Vagina (tissue), 2 donors: ENCODE data around the gene COQ8A. TPM values are rescaled to one million over a fixed set of nuclear protein-coding genes. Genes with fewer than 3 reads are reported as not detected.

ENCODE experiments used
- DNase-seq, 2 donors: peaks; one replicate each; pipeline ENCODE4 v3.0.0-alpha.2; 2017; ENCODE audit errors: extremely low spot score in 2 of 2
- H3K27ac ChIP-seq: fragments of 200-600 bp; sonication (generic); one replicate; pipeline ENCODE4 v1.5.1; 2019
- H3K27me3 ChIP-seq: fragments of 200-600 bp; sonication (generic); one replicate; pipeline ENCODE4 v1.5.1; 2019
- H3K36me3 ChIP-seq, 2 donors: fragments of 200-600 bp; sonication (generic); one replicate each; pipeline ENCODE4 v1.5.1; 2017 to 2019
- H3K4me1 ChIP-seq: fragments of 200-600 bp; sonication (generic); one replicate; pipeline ENCODE4 v1.5.1; 2019
- H3K4me3 ChIP-seq, 2 donors: fragments of 200-600 bp; sonication (generic); 1 replicate in 1 of 2; 2 replicates in 1 of 2; pipeline ENCODE4 v1.5.1; 2016 to 2019
- H3K9me3 ChIP-seq: fragments of 200-600 bp; sonication (generic); one replicate; pipeline ENCODE4 v1.5.1; 2019
- POLR2A ChIP-seq, 2 donors: fragments of 450-650 bp; IDR thresholded peaks; one replicate each; pipeline ENCODE4 v1.6.1; 2017; ENCODE audit warnings: antibody characterized with exemption in 2 of 2, mild to moderate bottlenecking in 2 of 2, moderate library complexity in 2 of 2
- POLR2AphosphoS5 ChIP-seq, 2 donors: sonication (generic); formaldehyde crosslinking; IDR thresholded peaks; one replicate each; pipeline ENCODE4 v1.9.0; 2017; ENCODE audit warnings: antibody characterized with exemption in 2 of 2, mild to moderate bottlenecking in 2 of 2, low read depth in 1 of 2; ENCODE audit not compliant: insufficient read depth in 1 of 2
- intact Hi-C: fragments of 100-400 bp; cut with DNase I; formaldehyde crosslinking; loops from one replicate; pipeline ENCODE4 v1.15.1; 2023
- total RNA-seq: library from RNA; depleted of rRNA; stranded (reverse); fragments of >200 nt; gene quantifications from one replicate; pipeline ENCODE4 v1.2.3, GENCODE V29; 2016
- TF ChIP-seq, protein P1 (sequence below), 3 experiments: fragments of 450-650 bp in 2 of 3; fragments of 200-600 bp in 1 of 3; sonication (generic) in 1 of 3; IDR thresholded peaks; one replicate each; pipeline ENCODE4 v1.5.1; 2017 to 2019; ENCODE audit warnings: antibody characterized with exemption in 3 of 3, mild to moderate bottlenecking in 2 of 3, moderate library complexity in 2 of 3

Gene COQ8A
- total RNA-seq, 1 donor from 2014 or later: 44.9 TPM

DNA sequence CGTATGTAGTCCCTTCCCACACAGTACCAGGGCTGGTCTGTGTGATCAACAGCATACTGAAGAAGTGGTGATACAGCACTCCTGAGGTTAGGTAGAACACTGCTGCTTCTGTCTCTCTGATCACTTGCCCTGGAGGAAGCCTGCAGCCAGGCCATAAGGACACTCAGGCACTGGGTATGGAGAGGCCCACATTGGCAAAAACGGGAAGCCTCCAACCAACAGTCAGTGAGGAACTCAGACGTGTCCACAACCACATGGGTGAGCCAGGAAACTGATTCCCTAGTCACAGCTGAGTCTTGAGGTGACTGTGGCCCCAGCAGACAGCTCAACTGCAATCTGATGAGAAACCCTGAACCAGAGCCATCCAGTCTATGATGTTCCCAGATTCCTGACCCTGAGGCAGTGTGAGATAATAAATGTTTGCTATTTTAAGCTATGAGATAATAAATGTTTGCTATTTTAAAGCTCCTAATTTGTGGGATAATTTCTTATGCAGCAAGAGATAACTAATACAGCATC, 62.5 kb downstream of the COQ8A start:
- no peaks in the 10 kb centered on the region for H3K4me1 ChIP-seq
- H3K9me3 ChIP-seq: no peaks in the 10 kb centered on the region
- no peaks in the 10 kb centered on the region for H3K36me3 ChIP-seq
- no peak overlapping the region for H3K27ac ChIP-seq
- no peak for TF ChIP-seq POLR2A (IDR thresholded peaks at IDR 0.05)
- no peak for TF ChIP-seq POLR2AphosphoS5 (IDR thresholded peaks at IDR 0.05; ENCODE audit: insufficient read depth in 1 of 2, low read depth in 1 of 2)
- TF ChIP-seq, protein P1, sequence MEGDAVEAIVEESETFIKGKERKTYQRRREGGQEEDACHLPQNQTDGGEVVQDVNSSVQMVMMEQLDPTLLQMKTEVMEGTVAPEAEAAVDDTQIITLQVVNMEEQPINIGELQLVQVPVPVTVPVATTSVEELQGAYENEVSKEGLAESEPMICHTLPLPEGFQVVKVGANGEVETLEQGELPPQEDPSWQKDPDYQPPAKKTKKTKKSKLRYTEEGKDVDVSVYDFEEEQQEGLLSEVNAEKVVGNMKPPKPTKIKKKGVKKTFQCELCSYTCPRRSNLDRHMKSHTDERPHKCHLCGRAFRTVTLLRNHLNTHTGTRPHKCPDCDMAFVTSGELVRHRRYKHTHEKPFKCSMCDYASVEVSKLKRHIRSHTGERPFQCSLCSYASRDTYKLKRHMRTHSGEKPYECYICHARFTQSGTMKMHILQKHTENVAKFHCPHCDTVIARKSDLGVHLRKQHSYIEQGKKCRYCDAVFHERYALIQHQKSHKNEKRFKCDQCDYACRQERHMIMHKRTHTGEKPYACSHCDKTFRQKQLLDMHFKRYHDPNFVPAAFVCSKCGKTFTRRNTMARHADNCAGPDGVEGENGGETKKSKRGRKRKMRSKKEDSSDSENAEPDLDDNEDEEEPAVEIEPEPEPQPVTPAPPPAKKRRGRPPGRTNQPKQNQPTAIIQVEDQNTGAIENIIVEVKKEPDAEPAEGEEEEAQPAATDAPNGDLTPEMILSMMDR (IDR thresholded peaks at IDR 0.05): no peak
- no peak overlapping the region for H3K4me3 ChIP-seq
- DNase-seq: no peak
- H3K27me3 ChIP-seq: no peaks in the 10 kb centered on the region
- intact Hi-C loops: no loop called here

DNA sequence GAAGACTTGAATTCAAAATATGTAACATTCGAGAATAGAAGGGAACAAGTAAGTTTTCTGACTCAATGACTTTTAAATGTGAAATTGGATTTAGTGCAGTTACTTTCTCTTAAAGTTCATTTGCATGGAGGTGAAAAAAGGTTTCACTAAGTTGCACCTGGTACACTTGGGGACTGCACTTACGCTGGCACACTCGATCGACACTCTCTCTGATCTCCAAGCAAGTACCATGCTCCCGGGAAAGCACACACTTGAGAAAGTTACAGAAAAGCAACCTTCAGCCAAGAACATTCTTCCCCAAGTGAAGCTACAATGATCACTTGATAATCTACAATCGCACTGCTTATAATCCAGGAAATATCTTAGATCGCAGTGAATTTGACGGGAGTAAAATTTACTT, 63.1 kb downstream of the COQ8A start:
- Histone ChIP-seq H3K36me3 (no peaks in the 10 kb centered on the region), H3K4me3 (no peak overlapping the region), H3K27ac (no peak overlapping the region), H3K4me1 (no peaks in the 10 kb centered on the region), H3K9me3 (no peaks in the 10 kb centered on the region), H3K27me3 (no peaks in the 10 kb centered on the region)
- TF ChIP-seq, protein P1 (IDR thresholded peaks at IDR 0.05): no peak
- TF ChIP-seq POLR2AphosphoS5 (IDR thresholded peaks at IDR 0.05; ENCODE audit: insufficient read depth in 1 of 2, low read depth in 1 of 2): no peak
- no peak for TF ChIP-seq POLR2A (IDR thresholded peaks at IDR 0.05)
- DNase-seq: no peak
- intact Hi-C loops: no loop called here

DNA sequence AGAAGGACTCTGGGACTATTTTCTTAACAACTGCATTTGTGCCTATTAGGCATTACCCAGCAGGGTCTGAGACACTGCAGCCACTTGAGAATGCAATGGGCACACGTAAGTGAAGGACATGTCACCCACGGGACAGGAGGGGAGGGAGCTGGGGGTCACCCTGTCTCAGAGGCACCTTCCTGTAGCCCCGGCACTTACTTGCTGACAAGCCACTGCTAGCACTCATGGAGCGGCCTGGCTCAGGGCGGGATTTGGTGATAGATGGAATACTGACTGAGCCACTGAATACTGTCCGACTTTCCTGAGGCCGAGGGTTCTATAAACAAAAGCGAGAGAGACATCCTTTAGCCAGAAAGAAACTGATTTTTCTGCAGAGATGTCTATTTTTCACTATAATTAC, 64.7 kb downstream of the COQ8A start:
- Histone ChIP-seq H3K4me3 (no peak overlapping the region), H3K4me1 (no peaks in the 10 kb centered on the region), H3K27me3 (no peaks in the 10 kb centered on the region), H3K36me3 (no peaks in the 10 kb centered on the region), H3K9me3 (no peaks in the 10 kb centered on the region), H3K27ac (no peak overlapping the region)
- DNase-seq: no peak
- TF ChIP-seq, protein P1 (IDR thresholded peaks at IDR 0.05): no peak
- TF ChIP-seq POLR2A (IDR thresholded peaks at IDR 0.05) (no peak), POLR2AphosphoS5 (IDR thresholded peaks at IDR 0.05; ENCODE audit: insufficient read depth in 1 of 2, low read depth in 1 of 2) (no peak)
- intact Hi-C loops: no loop called here

DNA sequence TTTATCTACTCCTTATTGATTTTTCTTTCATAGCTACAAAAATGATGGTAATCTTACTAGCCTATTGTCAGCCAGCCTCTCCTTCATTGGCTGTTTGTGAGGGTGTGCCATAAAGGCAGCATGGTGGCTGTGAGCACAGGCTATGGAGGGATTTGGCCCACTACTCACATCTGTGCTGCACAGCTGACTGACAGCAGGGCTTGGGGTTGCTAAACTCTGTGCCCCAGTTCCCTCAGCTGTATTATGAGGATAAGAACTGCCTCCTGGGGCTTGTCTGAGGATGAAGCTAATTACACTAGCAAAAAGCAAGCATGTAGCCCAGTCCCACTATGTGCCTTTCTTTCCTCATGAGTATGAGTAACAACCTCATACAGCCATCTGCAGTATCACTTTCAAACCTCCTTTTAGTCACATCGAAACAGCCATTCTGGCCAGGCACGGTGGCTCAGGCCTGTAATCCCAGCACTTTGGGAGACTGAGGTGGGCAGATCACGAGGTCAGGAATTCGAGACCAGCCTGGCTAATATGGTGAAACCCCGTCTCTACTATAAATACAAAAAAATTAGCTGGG, 66.2 kb downstream of the COQ8A start:
- Histone ChIP-seq H3K4me3 (no peak overlapping the region), H3K4me1 (no peaks in the 10 kb centered on the region), H3K27me3 (no peaks in the 10 kb centered on the region), H3K9me3 (no peaks in the 10 kb centered on the region), H3K36me3 (no peaks in the 10 kb centered on the region), H3K27ac (no peak overlapping the region)
- TF ChIP-seq, protein P1 (IDR thresholded peaks at IDR 0.05): no peak
- TF ChIP-seq POLR2A (IDR thresholded peaks at IDR 0.05): no peak
- TF ChIP-seq POLR2AphosphoS5 (IDR thresholded peaks at IDR 0.05; ENCODE audit: insufficient read depth in 1 of 2, low read depth in 1 of 2): no peak
- no peak for DNase-seq
- intact Hi-C loops: no loop called here

DNA sequence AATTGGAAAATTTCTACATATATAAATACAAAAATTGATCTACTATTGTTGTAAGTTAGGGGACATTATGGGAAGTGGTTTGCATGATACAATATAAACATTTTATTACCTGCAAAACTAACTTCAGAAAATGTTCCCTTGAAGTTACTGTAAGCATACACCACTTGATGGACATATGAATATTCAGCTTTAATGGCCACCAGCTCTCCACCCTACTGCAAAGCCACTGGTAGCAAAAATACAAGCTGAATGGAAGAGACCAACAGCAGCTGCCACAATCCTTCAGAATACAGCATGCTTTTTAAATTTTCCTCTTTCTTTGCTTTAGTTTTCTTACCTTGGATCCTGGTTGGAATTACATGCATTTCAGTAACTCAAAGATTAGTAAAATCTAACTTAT, 69.8 kb downstream of the COQ8A start:
- Histone ChIP-seq H3K4me3 (no peak overlapping the region), H3K27ac (no peak overlapping the region), H3K4me1 (no peaks in the 10 kb centered on the region), H3K27me3 (no peaks in the 10 kb centered on the region), H3K36me3 (no peaks in the 10 kb centered on the region), H3K9me3 (no peaks in the 10 kb centered on the region)
- intact Hi-C loops: no loop called here
- DNase-seq: no peak
- TF ChIP-seq POLR2AphosphoS5 (IDR thresholded peaks at IDR 0.05; ENCODE audit: insufficient read depth in 1 of 2, low read depth in 1 of 2): no peak
- TF ChIP-seq, protein P1 (IDR thresholded peaks at IDR 0.05): no peak
- TF ChIP-seq POLR2A (IDR thresholded peaks at IDR 0.05): no peak
